Activated CD8-positive, alpha-beta memory T cell treated with anti-CD3 and anti-CD28 coated beads for 48 hours (primary cell): ENCODE data around the gene CHST5.
"Not testable (repeated sequence)": the region's sequence is repeated elsewhere in the genome, so short reads cannot be mapped to it uniquely, and the experiment has no call there.

Experiments used
- DNase-seq, 3 experiments: peaks; one replicate each; pipeline ENCODE4 v3.0.0-alpha.2; 2020; ENCODE audit warnings: low read depth in 2 of 3, low spot score in 2 of 3

The CHST5 gene

GRCh38 chr16:75506574-75506973, 29.3 kb downstream of the CHST5 start:
- DNase-seq: no peak

- no peak for DNase-seq
Observed at GRCh38 chr16:75506107-75506506, 29.8 kb downstream of the CHST5 start.

GRCh38 chr16:75503801-75504200, 32.1 kb downstream of the CHST5 start:
- no peak for DNase-seq

GRCh38 chr16:75502916-75503605, 32.8 kb downstream of the CHST5 start:
- DNase-seq: no peak

GRCh38 chr16:75501820-75502219, 34.1 kb downstream of the CHST5 start:
- not testable (repeated sequence) for DNase-seq

- DNase-seq: no peak
Observed at GRCh38 chr16:75501359-75501758, 34.5 kb downstream of the CHST5 start.

- DNase-seq: not testable (repeated sequence)
Observed at GRCh38 chr16:75498605-75499322, 37.1 kb downstream of the CHST5 start.

GRCh38 chr16:75497558-75497957, 38.4 kb downstream of the CHST5 start:
- DNase-seq: no peak

GRCh38 chr16:75495076-75495674, 40.7 kb downstream of the CHST5 start, which contains the start of gene CHST6:
Gene CHST6 (minus strand): TSS chr16:75495441. CDS start chr16:75479828, 15,613 bp downstream.
- peak in 1 of 3 experiments; percentile 8 for DNase-seq

GRCh38 chr16:75494661-75495075, 41.2 kb downstream of the CHST5 start:
- no peak for DNase-seq

GRCh38 chr16:75494184-75494583, 41.7 kb downstream of the CHST5 start:
- no peak for DNase-seq

- DNase-seq: no peak
Observed at GRCh38 chr16:75491876-75492275, 44.0 kb downstream of the CHST5 start.

- DNase-seq: no peak
Observed at GRCh38 chr16:75488322-75488721, 47.6 kb downstream of the CHST5 start.

- DNase-seq: no peak
Observed at GRCh38 chr16:75486676-75487313, 49.1 kb downstream of the CHST5 start.

- no peak for DNase-seq
Observed at GRCh38 chr16:75486014-75486675, 49.8 kb downstream of the CHST5 start.

- DNase-seq: no peak
Observed at GRCh38 chr16:75485230-75486013, 50.5 kb downstream of the CHST5 start.

GRCh38 chr16:75483222-75483621, 52.7 kb downstream of the CHST5 start:
- DNase-seq: no peak

GRCh38 chr16:75482434-75483205, 53.3 kb downstream of the CHST5 start:
- DNase-seq: no peak

GRCh38 chr16:75481475-75481874, 54.4 kb downstream of the CHST5 start:
- no peak for DNase-seq
